WTC11 (cell line): ENCODE results near the gene RIPOR2. TPM values are rescaled to one million over a fixed set of nuclear protein-coding genes. Genes with fewer than 3 reads are reported as not detected.

Experiments used
- ATAC-seq: fragments of 200-7000 bp; cut with Tn5 transposase; 2 replicates; pipeline ENCODE4 v1.10.0; 2021; ENCODE audit warnings: mild to moderate bottlenecking, moderate library complexity
- CTCF ChIA-PET: fragments of 300-600 bp; sonication (Branson Sonifier 250); formaldehyde crosslinking; loops from one replicate; lab custom pipeline; 2021; ENCODE audit warnings: antibody characterized with exemption; lab: Charles Lee
- POLR2A ChIA-PET: fragments of 350-600 bp; sonication (Branson Sonifier 250); formaldehyde crosslinking; loops from one replicate; lab custom pipeline; 2021; ENCODE audit warnings: antibody characterized with exemption; lab: Charles Lee
- DNase-seq: peaks from one replicate; pipeline ENCODE4 v3.0.0; 2021; ENCODE audit warnings: low spot score
- H3K27ac Mint-ChIP-seq: 2 replicates; pipeline ENCODE4 v1.8.0; 2021; ENCODE audit warnings: mixed read lengths
- H3K27me3 Mint-ChIP-seq: 2 replicates; pipeline ENCODE4 v1.8.0; 2021; ENCODE audit warnings: low read depth, mild to moderate bottlenecking, moderate library complexity, mixed read lengths
- H3K36me3 Mint-ChIP-seq: 2 replicates; pipeline ENCODE4 v1.8.0; 2021; ENCODE audit warnings: mixed read lengths
- H3K4me1 Mint-ChIP-seq: 2 replicates; pipeline ENCODE4 v1.8.0; 2022; ENCODE audit warnings: mixed read lengths
- H3K4me3 Mint-ChIP-seq: 2 replicates; pipeline ENCODE4 v1.8.0; 2021; ENCODE audit warnings: mild to moderate bottlenecking, moderate library complexity, mixed read lengths
- H3K9me3 Mint-ChIP-seq: 2 replicates; pipeline ENCODE4 v1.8.0; 2021; ENCODE audit warnings: mixed read lengths
- CBFB ChIP-seq: sonication (generic); formaldehyde crosslinking; IDR thresholded peaks from 2 replicates; pipeline ENCODE4 v1.8.1; 2022; ENCODE audit warnings: mild to moderate bottlenecking, low read depth, missing genetic modification reagents
- CREB1 ChIP-seq: sonication (generic); formaldehyde crosslinking; IDR thresholded peaks from 2 replicates; pipeline ENCODE4 v1.8.0; 2023; ENCODE audit warnings: mild to moderate bottlenecking, missing genetic modification reagents
- E2F1 ChIP-seq: sonication (generic); formaldehyde crosslinking; IDR thresholded peaks from 2 replicates; pipeline ENCODE4 v1.8.0; 2022; ENCODE audit warnings: mild to moderate bottlenecking, missing genetic modification reagents
- E2F5 ChIP-seq: sonication (generic); formaldehyde crosslinking; IDR thresholded peaks from 2 replicates; pipeline ENCODE4 v1.8.1; 2022; ENCODE audit warnings: mild to moderate bottlenecking, moderate library complexity, missing genetic modification reagents
- ESRRA ChIP-seq: sonication (generic); formaldehyde crosslinking; IDR thresholded peaks from 2 replicates; pipeline ENCODE4 v1.8.1; 2022; ENCODE audit warnings: mild to moderate bottlenecking, missing genetic modification reagents, borderline replicate concordance
- HMGA2 ChIP-seq: fragments of 250-450 bp; sonication (Bioruptor Pico); IDR thresholded peaks from 2 replicates; pipeline ENCODE4 v1.4.0; 2021; ENCODE audit warnings: mild to moderate bottlenecking, moderate library complexity
- IRF1 ChIP-seq: sonication (generic); formaldehyde crosslinking; IDR thresholded peaks from 2 replicates; pipeline ENCODE4 v1.8.0; 2023; ENCODE audit warnings: missing genetic modification reagents
- MAX ChIP-seq: sonication (generic); formaldehyde crosslinking; IDR thresholded peaks from 2 replicates; pipeline ENCODE4 v1.8.0; 2022; ENCODE audit warnings: mild to moderate bottlenecking, missing genetic modification reagents
- MYBL2 ChIP-seq: sonication (generic); formaldehyde crosslinking; IDR thresholded peaks from 2 replicates; pipeline ENCODE4 v1.8.1; 2023; ENCODE audit warnings: mild to moderate bottlenecking, moderate library complexity, missing genetic modification reagents
- NFATC4 ChIP-seq: fragments of 250-450 bp; sonication (Bioruptor Pico); IDR thresholded peaks from 2 replicates; pipeline ENCODE4 v1.9.0; 2021; ENCODE audit warnings: mild to moderate bottlenecking
- NFYB ChIP-seq: sonication (generic); formaldehyde crosslinking; conservative IDR thresholded peaks from 2 replicates; pipeline ENCODE4 v1.8.0; 2022; ENCODE audit warnings: low read depth, missing genetic modification reagents
- NR2C2 ChIP-seq: sonication (generic); formaldehyde crosslinking; IDR thresholded peaks from 2 replicates; pipeline ENCODE4 v1.8.0; 2022; ENCODE audit warnings: mild to moderate bottlenecking, missing genetic modification reagents
- OVOL2 ChIP-seq: fragments of 250-450 bp; sonication (Bioruptor Pico); IDR thresholded peaks from 2 replicates; pipeline ENCODE4 v1.9.0; 2021; ENCODE audit warnings: mild to moderate bottlenecking, borderline replicate concordance
- SOX15 ChIP-seq: fragments of 250-450 bp; sonication (Bioruptor Pico); IDR thresholded peaks from 2 replicates; pipeline ENCODE4 v1.9.0; 2021; ENCODE audit warnings: mild to moderate bottlenecking
- TP53 ChIP-seq: sonication (generic); formaldehyde crosslinking; IDR thresholded peaks from 2 replicates; pipeline ENCODE4 v1.8.1; 2023; ENCODE audit warnings: mild to moderate bottlenecking, missing genetic modification reagents
- ZBTB43 ChIP-seq: sonication (generic); formaldehyde crosslinking; IDR thresholded peaks from 2 replicates; pipeline ENCODE4 v1.8.1; 2023; ENCODE audit warnings: mild to moderate bottlenecking, missing genetic modification reagents
- ZNF121 ChIP-seq: sonication (generic); formaldehyde crosslinking; IDR thresholded peaks from 2 replicates; pipeline ENCODE4 v1.8.0; 2023; ENCODE audit warnings: missing genetic modification reagents
- ZNF232 ChIP-seq: sonication (generic); formaldehyde crosslinking; IDR thresholded peaks from 2 replicates; pipeline ENCODE4 v1.8.0; 2022; ENCODE audit warnings: mild to moderate bottlenecking, missing genetic modification reagents
- ZNF416 ChIP-seq: fragments of 250-450 bp; sonication (Bioruptor Pico); IDR thresholded peaks from 2 replicates; pipeline ENCODE4 v1.9.0; 2021; ENCODE audit warnings: mild to moderate bottlenecking, inconsistent platforms
- ZNF671 ChIP-seq: fragments of 250-450 bp; sonication (Bioruptor Pico); IDR thresholded peaks from 2 replicates; pipeline ENCODE4 v1.8.0; 2021; ENCODE audit warnings: mild to moderate bottlenecking
- total RNA-seq: library from RNA; stranded (reverse); gene quantifications from 3 replicates; pipeline ENCODE4 v1.2.3, GENCODE V29; 2021

Gene RIPOR2
- total RNA-seq, 1 experiment from 2014 or later = 13.5 TPM

- no peak overlapping the region for H3K4me3 Mint-ChIP-seq
- ChIA-PET CTCF (interaction anchor here (1.1 to 1.6 kb wide), 4 partner anchors 177 to 256 kb away, joined by 3 to 6 read pairs (median 4); no protein-coding TSS in a partner anchor), POLR2A (no interaction called here)
- ATAC-seq (peak; percentile 97), DNase-seq (peak; percentile 52)
- H3K36me3 Mint-ChIP-seq = no peaks in the 10 kb centered on the region
- H3K4me1 Mint-ChIP-seq = peaks cover 5% of the 10 kb centered on the region; the same call in 1 of the 2 replicates
- H3K27ac Mint-ChIP-seq = no peak overlapping the region
- peaks cover 4% of the 10 kb centered on the region for H3K9me3 Mint-ChIP-seq
- no peaks in the 10 kb centered on the region; the same call in 1 of the 2 replicates for H3K27me3 Mint-ChIP-seq
- no peak for TF ChIP-seq CREB1 (CRISPR knock-in tag)
- no peak for TF ChIP-seq MYBL2 (CRISPR knock-in tag)
- TF ChIP-seq E2F5 = 0 out of 2 replicates have a peak, but pooled peaks have one; percentile 28
These were observed 174.4 kb downstream of the RIPOR2 start for GRCh38 chr6:24761193-24761835.

GRCh38 chr6:24760210-24760609 lies 175.6 kb downstream of the RIPOR2 start:
- no peak for ATAC-seq
- Mint-ChIP-seq H3K9me3 (peaks cover 8% of the 10 kb centered on the region), H3K27ac (no peak overlapping the region), H3K36me3 (no peaks in the 10 kb centered on the region), H3K27me3 (no peaks in the 10 kb centered on the region; the same call in 1 of the 2 replicates), H3K4me1 (peaks cover 5% of the 10 kb centered on the region; the same call in 1 of the 2 replicates), H3K4me3 (no peak overlapping the region)
- ChIA-PET POLR2A (no interaction called here), CTCF (interaction anchor here (1.6 kb wide), 2 partner anchors 176 to 179 kb away, joined by 5 to 6 read pairs; no protein-coding TSS in a partner anchor)
- TF ChIP-seq ZNF416 (CRISPR knock-in tag) = no peak
- TF ChIP-seq CBFB (CRISPR knock-in tag) = no peak
- TF ChIP-seq ESRRA = no peak
- no peak for TF ChIP-seq ZNF232 (CRISPR knock-in tag)
- TF ChIP-seq MAX = no peak
- no peak for TF ChIP-seq ZNF121 (CRISPR knock-in tag)
- no peak for DNase-seq

- TF ChIP-seq NR2C2 (CRISPR knock-in tag) (no peak), ZNF671 (CRISPR knock-in tag) (no peak), OVOL2 (CRISPR knock-in tag) (no peak), E2F1 (CRISPR knock-in tag) (no peak), ZNF232 (CRISPR knock-in tag) (no peak), SOX15 (CRISPR knock-in tag) (no peak), MAX (no peak), CBFB (CRISPR knock-in tag) (no peak), ZBTB43 (CRISPR knock-in tag) (no peak), NFATC4 (CRISPR knock-in tag) (no peak), TP53 (CRISPR knock-in tag) (no peak), NFYB (no peak), ESRRA (no peak), HMGA2 (no peak), IRF1 (CRISPR knock-in tag) (no peak)
- no peak for ATAC-seq
- CTCF ChIA-PET = no interaction called here
- Mint-ChIP-seq H3K4me3 (no peak overlapping the region), H3K27me3 (no peaks in the 10 kb centered on the region; the same call in 1 of the 2 replicates), H3K4me1 (peaks cover 5% of the 10 kb centered on the region; the same call in 1 of the 2 replicates), H3K27ac (no peak overlapping the region), H3K9me3 (peaks cover 7% of the 10 kb centered on the region), H3K36me3 (no peaks in the 10 kb centered on the region)
- DNase-seq = no peak
- POLR2A ChIA-PET = no interaction called here
These were observed 176.0 kb downstream of the RIPOR2 start for GRCh38 chr6:24759718-24760117.
